ENCODE results near the gene TBC1D2B.
"Not testable (repeated sequence)": the region's sequence is repeated elsewhere in the genome, so short reads cannot be mapped to it uniquely, and the experiment has no call there.

- not testable (repeated sequence) for TF ChIP-seq REST (IDR thresholded peaks at IDR 0.05; ENCODE audit: insufficient replicate concordance, low read depth); CTCF (IDR thresholded peaks at IDR 0.05; ENCODE audit: insufficient read depth, low read length); SPI1 (IDR thresholded peaks at IDR 0.05; ENCODE audit: borderline replicate concordance, low read depth); POLR2AphosphoS5 (IDR thresholded peaks at IDR 0.05; ENCODE audit: low read depth)
These were observed 98.8 kb downstream of the TBC1D2B start for GRCh38 chr15:77978759-77979145.

All from HL-60 (cell line).